ENCODE measurements around the gene METTL23. TPM values are rescaled to one million over a fixed set of nuclear protein-coding genes. Genes with fewer than 3 reads are reported as not detected.

METTL23 gene
- total and polyA plus RNA-seq, 2 of the 8 experiments (the other 6 are each of a cell fraction or from before 2014, with no cell fraction given) = 36.1 to 60.2 TPM

DNA sequence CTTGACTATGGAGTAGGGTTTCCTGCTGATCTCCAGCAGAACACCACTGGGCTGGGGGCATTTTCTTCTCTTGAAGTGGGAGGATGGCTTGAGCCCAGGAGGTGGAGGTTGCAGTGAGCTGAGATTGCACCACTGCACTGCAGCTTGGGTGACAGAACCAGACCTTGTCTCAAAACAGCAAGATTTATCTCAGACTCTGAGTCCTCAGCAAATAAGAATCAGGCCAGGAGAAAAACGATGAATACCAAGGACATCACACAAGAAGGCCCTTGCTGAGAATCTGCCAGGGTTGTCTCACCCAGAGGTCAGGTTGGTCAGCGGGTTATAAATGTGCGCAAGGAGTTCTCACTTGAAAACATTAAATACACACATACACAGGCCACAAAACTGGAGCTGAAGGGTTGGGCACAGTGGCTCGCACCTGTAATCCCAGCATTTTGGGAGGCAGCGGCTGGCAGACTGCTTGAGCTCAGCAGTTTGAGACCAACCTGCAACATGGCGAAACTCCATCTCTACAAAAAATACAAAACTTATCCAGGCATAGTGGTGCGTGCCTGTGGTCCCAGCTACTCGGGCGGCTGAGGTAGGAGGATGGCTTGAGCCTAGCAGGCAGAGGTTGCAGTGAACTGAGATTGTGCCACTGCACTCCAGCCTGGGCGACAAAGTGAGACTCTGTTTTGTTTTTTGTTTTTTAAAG is 23.6 kb upstream of the METTL23 start:
- H2AK5ac ChIP-seq (ENCODE audit: low read depth, low read length) = no peak overlapping the region
- TF ChIP-seq CHD1 (IDR thresholded peaks at IDR 0.05; ENCODE audit: low read depth, low read length) = no peak
- no peak for TF ChIP-seq RFX5 (IDR thresholded peaks at IDR 0.05; ENCODE audit: borderline replicate concordance, low read depth, low read length)
- no peak for TF ChIP-seq TCF12 (IDR thresholded peaks at IDR 0.05; ENCODE audit: low read depth, low read length)
- no peak for TF ChIP-seq CEBPB (IDR thresholded peaks at IDR 0.05; ENCODE audit: low read depth, low read length)
- no peak for TF ChIP-seq SIN3A (conservative IDR thresholded peaks at IDR 0.05 in 1 of 2, IDR thresholded peaks at IDR 0.05 in 1 of 2; ENCODE audit: low read depth in 1 of 2, low read length in 2 of 2)
- TF ChIP-seq POLR2A (IDR thresholded peaks at IDR 0.05; ENCODE audit: control extremely low read depth in 1 of 2, low read depth in 2 of 2, low read length in 2 of 2) = no peak
- no peak for TF ChIP-seq ASH2L (IDR thresholded peaks at IDR 0.05; ENCODE audit: low read length)
- no peak for TF ChIP-seq POLR2AphosphoS5 (IDR thresholded peaks at IDR 0.05; ENCODE audit: low read depth, low read length)
- TF ChIP-seq GTF2F1 (IDR thresholded peaks at IDR 0.05; ENCODE audit: borderline replicate concordance, low read depth, low read length) = no peak
- no peak for TF ChIP-seq RXRA (IDR thresholded peaks at IDR 0.05; ENCODE audit: insufficient read depth, low read depth, low read length)
- no peak for TF ChIP-seq CHD2 (IDR thresholded peaks at IDR 0.05; ENCODE audit: low read length)
- H4K20me1 ChIP-seq (replicated peaks in 1 of 2; ENCODE audit: control insufficient read depth in 1 of 2, insufficient read depth in 2 of 2, low read length in 2 of 2) = peaks cover 0 to 2% of the 10 kb centered on the region in 2 experiments
- FAIRE-seq (no peak), DNase-seq (ENCODE audit: low read depth in 1 of 2, low spot score in 2 of 2) (no peak)
- H2BK20ac ChIP-seq (ENCODE audit: low read length) = no peak overlapping the region
- no peak overlapping the region for H3K56ac ChIP-seq (replicated peaks; ENCODE audit: insufficient read length, low read depth, low read length)
- peaks cover 0 to under 1% (median under 1%) of the 10 kb centered on the region in 4 experiments; a peak in 2 of 7 replicates for H3K27me3 ChIP-seq (replicated peaks in 1 of 4; ENCODE audit: control insufficient read depth in 3 of 4, extremely low read depth in 1 of 4, insufficient read depth in 3 of 4, low read length in 3 of 4)
- no peaks in the 10 kb centered on the region for H3K23me2 ChIP-seq (ENCODE audit: low read depth, low read length)
- H2BK120ac ChIP-seq (replicated peaks; ENCODE audit: low read depth, low read length) = no peak overlapping the region
- peaks cover 3% of the 10 kb centered on the region; the same call in 1 of the 2 replicates for H3K79me1 ChIP-seq (ENCODE audit: low read depth, low read length)
- H4K91ac ChIP-seq (replicated peaks; ENCODE audit: insufficient read length, low read length) = no peak overlapping the region
- no peaks in the 10 kb centered on the region for H3K9me3 ChIP-seq (ENCODE audit: insufficient read depth in 2 of 2, low read depth in 1 of 2, low read length in 1 of 2)
- H3K23ac ChIP-seq (ENCODE audit: insufficient read length) = no peak overlapping the region
- H2BK12ac ChIP-seq (ENCODE audit: low read depth, low read length) = no peak overlapping the region
- no peak overlapping the region for H4K5ac ChIP-seq (ENCODE audit: insufficient read length, low read depth, low read length)
- no peak overlapping the region; a peak in 1 of 7 replicates for H3K9ac ChIP-seq (replicated peaks in 1 of 4; ENCODE audit: extremely low read depth in 1 of 4, low read depth in 3 of 4, low read length in 3 of 4)
- no peak overlapping the region for H2BK15ac ChIP-seq (ENCODE audit: low read length)
- POLR2A ChIA-PET (ENCODE audit: partially characterized antibody) = interaction anchor here (0.6 to 1.6 kb wide), 4 partner anchors 17 to 146 kb away, joined by 3 to 5 read pairs (median 4); no protein-coding TSS in a partner anchor
- H3K4me3 ChIP-seq (ENCODE audit: extremely low read depth in 1 of 4, insufficient read depth in 2 of 4, low read depth in 3 of 4, low read length in 4 of 4) = no peak overlapping the region
- no peak overlapping the region; the same call in 1 of the 2 replicates for H4K8ac ChIP-seq (ENCODE audit: extremely low read depth, insufficient read depth, low read length)
- H3K4me2 ChIP-seq (ENCODE audit: insufficient read depth in 1 of 2, low read depth in 2 of 2, low read length in 2 of 2) = no peak overlapping the region
- CTCF ChIA-PET (ENCODE audit: partially characterized antibody) = interaction anchor here (0.6 to 3.9 kb wide), 8 partner anchors 11 to 180 kb away, joined by 3 to 24 read pairs (median 6); no protein-coding TSS in a partner anchor
- H3K18ac ChIP-seq (ENCODE audit: extremely low read depth, low read length) = no peak overlapping the region; the same call in 1 of the 2 replicates
- H2BK5ac ChIP-seq (ENCODE audit: low read depth, low read length) = no peak overlapping the region; the same call in 1 of the 2 replicates
- H2AFZ ChIP-seq (ENCODE audit: low read length) = no peak overlapping the region
- H3K4ac ChIP-seq (replicated peaks; ENCODE audit: insufficient read length, low read depth, low read length) = no peak overlapping the region
- no peak overlapping the region for H3K27ac ChIP-seq (ENCODE audit: low read depth, low read length)
- no peaks in the 10 kb centered on the region for H3K79me2 ChIP-seq (ENCODE audit: control insufficient read depth in 1 of 2, insufficient read depth in 2 of 2, low read length in 2 of 2)
- H3K14ac ChIP-seq (ENCODE audit: insufficient read length) = no peak overlapping the region
- peaks cover under 1 to 23% (median 16%) of the 10 kb centered on the region in 4 experiments for H3K4me1 ChIP-seq (replicated peaks in 1 of 4; ENCODE audit: control insufficient read depth in 3 of 4, insufficient read depth in 4 of 4, low read length in 3 of 4)
- H3K36me3 ChIP-seq (ENCODE audit: control insufficient read depth in 2 of 4, insufficient read depth in 4 of 4, low read length in 3 of 4) = no peaks in the 10 kb centered on the region
- WGBS, 2 experiments (ENCODE audit: extremely low coverage in 1 of 2, insufficient coverage in 1 of 2, insufficient read length in 1 of 2, insufficient replicate concordance in 2 of 2, low coverage in 1 of 2, low lambda C conversion rate in 2 of 2, missing lambda C conversion rate in 1 of 2) = 93% methylated on average over 10 of the region's 10 CpGs; no CpG with 5 or more reads in 1 of the 2 experiments
